ENCODE measurements around the gene GRIN1.

The GRIN1 gene

DNA sequence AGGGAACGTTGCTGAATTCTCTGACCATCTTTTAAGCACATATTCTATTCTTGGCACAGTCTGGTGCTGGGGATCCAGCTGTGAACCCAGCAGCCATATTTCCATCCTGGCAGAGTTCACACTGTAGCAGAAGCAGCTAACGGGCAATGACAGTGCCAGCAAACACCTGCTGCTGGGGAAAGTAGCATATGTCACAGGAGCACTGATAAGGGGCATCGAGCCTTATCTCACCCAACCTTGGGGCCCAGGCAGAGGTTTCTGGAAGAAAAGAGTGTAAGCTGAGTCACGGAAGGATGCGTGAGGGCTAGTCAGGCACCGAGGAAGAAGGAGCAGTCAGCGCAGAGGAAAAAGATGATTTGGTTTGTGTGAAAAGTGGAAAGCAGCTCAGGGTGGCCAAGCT is 67.6 kb downstream of the GRIN1 start:
- Histone ChIP-seq H4K8ac (ENCODE audit: low read depth, low read length) (no peak overlapping the region), H3K4me3 (ENCODE audit: low read length in 2 of 2) (peak overlapping the region in 1 of 2 donors; percentile 99), H3K27ac (replicated peaks; ENCODE audit: low read length) (no peak overlapping the region), H2BK12ac (ENCODE audit: low read length) (no peak overlapping the region), H2AFZ (ENCODE audit: low read length) (no peak overlapping the region), H3K79me1 (ENCODE audit: low read depth, low read length) (peaks cover 10% of the 10 kb centered on the region), H3K18ac (ENCODE audit: low read length) (no peak overlapping the region), H3K4me1 (ENCODE audit: control insufficient read depth in 2 of 2, insufficient read depth in 1 of 2, low read depth in 1 of 2, low read length in 2 of 2) (peaks cover 13 to 18% of the 10 kb centered on the region in 2 donors), H2AK5ac (ENCODE audit: low read depth, low read length) (no peak overlapping the region), H2BK120ac (ENCODE audit: low read depth, low read length) (no peak overlapping the region), H3K36me3 (replicated peaks in 1 of 2; ENCODE audit: control insufficient read depth in 2 of 2, insufficient read depth in 2 of 2, low read length in 2 of 2) (peaks cover 12 to 47% of the 10 kb centered on the region in 2 donors), H3K4me2 (ENCODE audit: insufficient read depth, low read length, poor library complexity, severe bottlenecking) (peak overlapping the region; percentile 69), H3K9me3 (replicated peaks in 1 of 2; ENCODE audit: control insufficient read depth in 2 of 2, insufficient read depth in 1 of 2, low read depth in 1 of 2, low read length in 2 of 2) (peaks cover 0 to 1% of the 10 kb centered on the region in 2 donors), H3K27me3 (ENCODE audit: control insufficient read depth in 3 of 3, insufficient read depth in 3 of 3, low read depth in 1 of 3, low read length in 3 of 3) (no peaks in the 10 kb centered on the region), H3K14ac (ENCODE audit: low read length) (no peak overlapping the region), H3K4ac (ENCODE audit: low read length) (no peak overlapping the region), H3K23ac (ENCODE audit: low read depth, low read length, poor library complexity) (no peak overlapping the region), H3K9ac (ENCODE audit: low read depth, low read length, poor library complexity) (no peak overlapping the region), H4K91ac (ENCODE audit: low read depth, low read length, poor library complexity) (no peak overlapping the region), H2BK15ac (ENCODE audit: low read length) (no peak overlapping the region), H2BK5ac (ENCODE audit: low read length) (no peak overlapping the region)
- no peak for DNase-seq (ENCODE audit: low spot score)
- WGBS, 2 donors (ENCODE audit: extremely low coverage in 2 of 2, insufficient read length in 2 of 2, insufficient replicate concordance in 1 of 2), result no CpG with 5 or more reads among the region's 7 CpGs

DNA sequence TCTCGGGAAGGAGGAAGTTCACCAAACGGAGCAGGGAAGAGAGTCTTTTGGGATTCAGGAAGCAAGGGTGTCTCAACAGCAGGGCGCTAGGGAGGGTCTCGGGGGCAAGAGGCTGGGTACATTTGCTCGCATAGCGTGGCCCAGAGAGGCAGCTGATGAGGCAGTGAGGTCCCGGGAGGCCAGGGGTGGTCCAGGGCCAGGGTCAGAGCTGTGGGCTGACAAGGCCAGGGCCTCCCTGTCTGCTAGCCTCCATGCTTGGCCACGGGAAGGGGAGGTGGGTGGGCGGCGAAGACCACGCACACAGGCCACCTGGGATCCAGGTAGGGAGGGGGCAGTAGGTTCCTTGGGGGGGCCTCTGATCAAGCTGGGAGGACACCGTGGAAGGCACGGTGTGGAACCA is 72.6 kb downstream of the GRIN1 start:
- H2BK5ac ChIP-seq (ENCODE audit: low read length), result no peak overlapping the region

DNA sequence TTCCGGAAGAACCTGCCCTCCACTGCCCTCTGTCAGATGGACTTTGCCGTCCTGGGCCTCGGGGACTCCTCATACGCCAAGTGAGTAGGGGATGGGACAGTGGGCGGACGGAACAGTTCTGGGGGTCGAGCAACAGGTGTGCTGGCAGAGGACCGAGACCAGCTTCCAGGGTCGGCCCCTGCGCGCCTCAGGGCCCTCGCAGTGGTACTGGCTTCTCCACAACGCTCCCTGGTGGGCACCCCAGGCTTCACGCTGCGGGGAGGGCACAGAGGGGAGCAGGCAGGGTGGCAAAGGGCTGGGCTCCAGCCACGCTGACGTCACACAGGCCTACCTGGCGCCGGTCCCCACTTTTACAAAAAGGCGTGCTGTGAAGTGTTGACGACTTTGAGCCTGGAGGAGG is 73.6 kb downstream of the GRIN1 start:
- Histone ChIP-seq H2BK12ac (ENCODE audit: low read length) (no peak overlapping the region), H3K27me3 (ENCODE audit: control insufficient read depth in 3 of 3, insufficient read depth in 3 of 3, low read depth in 1 of 3, low read length in 3 of 3) (no peaks in the 10 kb centered on the region), H3K4me1 (ENCODE audit: control insufficient read depth in 2 of 2, insufficient read depth in 1 of 2, low read depth in 1 of 2, low read length in 2 of 2) (no peaks in the 10 kb centered on the region), H3K14ac (ENCODE audit: low read length) (no peak overlapping the region), H3K27ac (replicated peaks; ENCODE audit: low read length) (no peak overlapping the region), H3K79me1 (ENCODE audit: low read depth, low read length) (peaks cover 11% of the 10 kb centered on the region), H3K23ac (ENCODE audit: low read depth, low read length, poor library complexity) (no peak overlapping the region), H3K18ac (ENCODE audit: low read length) (no peak overlapping the region), H3K9me3 (replicated peaks in 1 of 2; ENCODE audit: control insufficient read depth in 2 of 2, insufficient read depth in 1 of 2, low read depth in 1 of 2, low read length in 2 of 2) (peaks cover 0 to 1% of the 10 kb centered on the region in 2 donors), H4K8ac (ENCODE audit: low read depth, low read length) (no peak overlapping the region), H3K4me3 (ENCODE audit: low read length in 2 of 2) (no peak overlapping the region), H2AK5ac (ENCODE audit: low read depth, low read length) (no peak overlapping the region), H2BK15ac (ENCODE audit: low read length) (no peak overlapping the region), H3K4me2 (ENCODE audit: insufficient read depth, low read length, poor library complexity, severe bottlenecking) (no peak overlapping the region), H3K9ac (ENCODE audit: low read depth, low read length, poor library complexity) (peak overlapping the region; percentile 78), H4K91ac (ENCODE audit: low read depth, low read length, poor library complexity) (no peak overlapping the region), H2BK120ac (ENCODE audit: low read depth, low read length) (no peak overlapping the region), H3K36me3 (replicated peaks in 1 of 2; ENCODE audit: control insufficient read depth in 2 of 2, insufficient read depth in 2 of 2, low read length in 2 of 2) (peaks cover 22 to 69% of the 10 kb centered on the region in 2 donors), H3K4ac (ENCODE audit: low read length) (no peak overlapping the region), H2BK5ac (ENCODE audit: low read length) (no peak overlapping the region), H2AFZ (ENCODE audit: low read length) (no peak overlapping the region)
- no peak for DNase-seq (ENCODE audit: low spot score)
- no CpG with 5 or more reads among the region's 21 CpGs for WGBS, 2 donors (ENCODE audit: extremely low coverage in 2 of 2, insufficient read length in 2 of 2, insufficient replicate concordance in 1 of 2)

More for the DNA sequence above, 72.6 kb downstream of the GRIN1 start:
- Histone ChIP-seq H2BK12ac (ENCODE audit: low read length) (no peak overlapping the region), H2BK15ac (ENCODE audit: low read length) (no peak overlapping the region), H2AK5ac (ENCODE audit: low read depth, low read length) (no peak overlapping the region), H3K4me2 (ENCODE audit: insufficient read depth, low read length, poor library complexity, severe bottlenecking) (no peak overlapping the region), H4K91ac (ENCODE audit: low read depth, low read length, poor library complexity) (no peak overlapping the region), H2AFZ (ENCODE audit: low read length) (no peak overlapping the region), H3K36me3 (replicated peaks in 1 of 2; ENCODE audit: control insufficient read depth in 2 of 2, insufficient read depth in 2 of 2, low read length in 2 of 2) (peaks cover 26 to 78% of the 10 kb centered on the region in 2 donors), H3K27ac (replicated peaks; ENCODE audit: low read length) (no peak overlapping the region), H3K9ac (ENCODE audit: low read depth, low read length, poor library complexity) (peak overlapping the region; percentile 21), H3K9me3 (replicated peaks in 1 of 2; ENCODE audit: control insufficient read depth in 2 of 2, insufficient read depth in 1 of 2, low read depth in 1 of 2, low read length in 2 of 2) (peaks cover 0 to 1% of the 10 kb centered on the region in 2 donors), H3K18ac (ENCODE audit: low read length) (no peak overlapping the region), H3K23ac (ENCODE audit: low read depth, low read length, poor library complexity) (peak overlapping the region; percentile 73), H4K8ac (ENCODE audit: low read depth, low read length) (no peak overlapping the region), H2BK120ac (ENCODE audit: low read depth, low read length) (no peak overlapping the region), H3K4me3 (ENCODE audit: low read length in 2 of 2) (no peak overlapping the region), H3K14ac (ENCODE audit: low read length) (no peak overlapping the region), H3K4ac (ENCODE audit: low read length) (no peak overlapping the region), H3K27me3 (ENCODE audit: control insufficient read depth in 3 of 3, insufficient read depth in 3 of 3, low read depth in 1 of 3, low read length in 3 of 3) (no peaks in the 10 kb centered on the region), H3K4me1 (ENCODE audit: control insufficient read depth in 2 of 2, insufficient read depth in 1 of 2, low read depth in 1 of 2, low read length in 2 of 2) (peaks cover 1 to 4% of the 10 kb centered on the region in 2 donors), H3K79me1 (ENCODE audit: low read depth, low read length) (peaks cover 11% of the 10 kb centered on the region)
- no peak for DNase-seq (ENCODE audit: low spot score)
- WGBS, 2 donors (ENCODE audit: extremely low coverage in 2 of 2, insufficient read length in 2 of 2, insufficient replicate concordance in 1 of 2), result no CpG with 5 or more reads among the region's 13 CpGs

GRCh38 chr9:137213160-137214060 is 74.5 kb downstream of the GRIN1 start:
- no peak overlapping the region for H3K27ac ChIP-seq (replicated peaks; ENCODE audit: low read length)
- H4K91ac ChIP-seq (ENCODE audit: low read depth, low read length, poor library complexity), result no peak overlapping the region
- no peak overlapping the region for H2BK120ac ChIP-seq (ENCODE audit: low read depth, low read length)
- H3K4me2 ChIP-seq (ENCODE audit: insufficient read depth, low read length, poor library complexity, severe bottlenecking), result no peak overlapping the region
- H3K79me1 ChIP-seq (ENCODE audit: low read depth, low read length), result peaks cover 11% of the 10 kb centered on the region
- DNase-seq (ENCODE audit: low spot score), result no peak
- H3K27me3 ChIP-seq (ENCODE audit: control insufficient read depth in 3 of 3, insufficient read depth in 3 of 3, low read depth in 1 of 3, low read length in 3 of 3), result no peaks in the 10 kb centered on the region
- no peak overlapping the region for H4K8ac ChIP-seq (ENCODE audit: low read depth, low read length)
- peaks cover 0 to 2% of the 10 kb centered on the region in 2 donors for H3K4me1 ChIP-seq (ENCODE audit: control insufficient read depth in 2 of 2, insufficient read depth in 1 of 2, low read depth in 1 of 2, low read length in 2 of 2)
- H2BK5ac ChIP-seq (ENCODE audit: low read length), result peak overlapping the region; percentile 39
- H3K9me3 ChIP-seq (replicated peaks in 1 of 2; ENCODE audit: control insufficient read depth in 2 of 2, insufficient read depth in 1 of 2, low read depth in 1 of 2, low read length in 2 of 2), result peaks cover 0 to 1% of the 10 kb centered on the region in 2 donors
- no peak overlapping the region for H3K18ac ChIP-seq (ENCODE audit: low read length)
- H3K23ac ChIP-seq (ENCODE audit: low read depth, low read length, poor library complexity), result no peak overlapping the region
- peak overlapping the region in 1 of 2 donors; percentile 2 for H3K4me3 ChIP-seq (ENCODE audit: low read length in 2 of 2)
- H2BK12ac ChIP-seq (ENCODE audit: low read length), result no peak overlapping the region
- no peak overlapping the region for H2AK5ac ChIP-seq (ENCODE audit: low read depth, low read length)
- H3K14ac ChIP-seq (ENCODE audit: low read length), result no peak overlapping the region
- peaks cover 22 to 66% of the 10 kb centered on the region in 2 donors for H3K36me3 ChIP-seq (replicated peaks in 1 of 2; ENCODE audit: control insufficient read depth in 2 of 2, insufficient read depth in 2 of 2, low read length in 2 of 2)
- WGBS, 2 donors (ENCODE audit: extremely low coverage in 2 of 2, insufficient read length in 2 of 2, insufficient replicate concordance in 1 of 2), result no CpG with 5 or more reads among the region's 49 CpGs
- no peak overlapping the region for H2AFZ ChIP-seq (ENCODE audit: low read length)
- no peak overlapping the region for H2BK15ac ChIP-seq (ENCODE audit: low read length)
- no peak overlapping the region for H3K4ac ChIP-seq (ENCODE audit: low read length)
- H3K9ac ChIP-seq (ENCODE audit: low read depth, low read length, poor library complexity), result no peak overlapping the region

All from neuronal stem cell (in vitro differentiated cells).